Esophagus (tissue), 2 donors: ENCODE measurements around the gene LEFTY2. TPM values are rescaled to one million over a fixed set of nuclear protein-coding genes. Genes with fewer than 3 reads are reported as not detected.

ENCODE experiments used
- polyA plus RNA-seq, 2 donors: library from polyadenylated mRNA; stranded (reverse); fragments of 200-250 nt; gene quantifications; one replicate each; pipeline ENCODE4 v1.2.3, GENCODE V29; 2013
- donor health status: healthy with polysubstance abuse.
- donor health status: Bipolar disorder and iron deficiency.

LEFTY2 gene
- polyA plus RNA-seq, 2 donors = not detected

Other genes with a start within 250 kb of the LEFTY2 start
- 100 to 1,000 TPM; 129 to 158 TPM for gene SRP9, start 163.4 kb downstream of the LEFTY2 start, polyA plus RNA-seq
- gene EPHX1, start 131.1 kb downstream of the LEFTY2 start, polyA plus RNA-seq = 10 to 100 TPM; 62.5 to 90.7 TPM
- gene TMEM63A, start 58.8 kb downstream of the LEFTY2 start, polyA plus RNA-seq = 10 to 100 TPM; 11.2 to 34.9 TPM
- gene LEFTY1, start 52.1 kb downstream of the LEFTY2 start, polyA plus RNA-seq = under 1 TPM; 0.02 to 0.10 TPM
- 10 to 100 TPM; 38.2 to 41.5 TPM for gene PYCR2, start 17.0 kb downstream of the LEFTY2 start, polyA plus RNA-seq
- 1 to 10 TPM; 3.3 to 6.1 TPM for gene SDE2, start 58.1 kb upstream of the LEFTY2 start, polyA plus RNA-seq
- 1,000 to 10,000 TPM in 1 of 2 donors, 100 to 1,000 TPM in 1; 679 to 1,046 TPM for gene H3-3A, start 121.5 kb upstream of the LEFTY2 start, polyA plus RNA-seq
- 10 to 100 TPM in 1 of 2 donors, 1 to 10 TPM in 1; 9.5 to 20.9 TPM for gene ACBD3, start 245.5 kb upstream of the LEFTY2 start, polyA plus RNA-seq